HG02852 (cell line): ENCODE results near the gene GLS2.
"Not testable (repeated sequence)": the region's sequence is repeated elsewhere in the genome, so short reads cannot be mapped to it uniquely, and the experiment has no call there.

Source experiments
- ATAC-seq: cut with Tn5 transposase; IDR thresholded peaks from one replicate; pipeline ENCODE4 v1.9.1; 2021; ENCODE audit warnings: mild to moderate bottlenecking, moderate library complexity; ENCODE audit not compliant: unreplicated experiment

GLS2 gene

DNA sequence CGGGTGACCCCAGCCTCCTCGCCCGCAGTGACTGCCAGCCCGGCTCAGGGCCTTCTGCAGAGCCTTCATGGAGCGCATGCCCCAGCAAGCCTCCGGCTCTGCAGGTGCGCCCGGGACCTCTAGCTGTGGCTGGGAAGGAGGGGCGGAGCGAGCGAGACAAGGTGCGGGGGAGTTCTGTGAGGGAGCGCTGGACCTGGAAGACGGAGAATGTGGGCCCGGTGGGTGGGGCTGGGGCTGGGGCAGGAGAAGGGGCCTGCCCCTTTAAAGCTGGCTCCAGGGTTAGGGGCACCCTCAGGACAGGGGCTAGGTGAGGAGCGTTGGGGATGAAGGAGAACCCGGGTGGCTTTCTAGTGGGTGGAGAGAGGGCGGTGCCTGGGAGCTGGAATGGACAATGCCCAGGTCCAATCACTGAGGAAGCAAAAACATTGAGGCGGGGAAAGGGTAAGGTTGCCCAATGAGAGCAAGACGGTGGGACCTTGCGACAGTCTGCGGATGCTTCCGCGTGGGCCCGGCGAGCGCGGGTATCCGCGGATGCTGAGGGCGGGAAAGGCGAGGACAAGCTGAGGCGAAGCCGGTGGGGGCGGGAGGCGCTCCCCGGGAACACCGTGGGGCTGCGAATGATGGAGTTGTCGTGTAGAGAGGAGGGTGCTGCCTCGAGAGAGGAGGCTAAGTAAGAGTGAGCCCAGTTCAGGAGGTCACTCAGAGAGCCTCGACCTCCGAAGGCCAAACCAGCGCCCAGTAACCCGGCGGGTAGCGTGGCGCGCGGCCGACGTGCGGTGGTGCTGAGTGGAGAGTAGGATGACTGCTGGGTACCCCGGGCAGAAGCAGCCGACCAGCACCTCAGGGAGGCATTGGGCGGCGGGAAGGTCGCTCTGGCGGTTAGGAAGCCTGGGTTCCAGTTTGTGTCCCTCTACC lies at the start of gene GLS2:
GLS2 (minus strand) TSS at position 121 of the 915 bp plus-strand sequence; CDS start at position 78, 43 bp downstream.
- ATAC-seq = peak; percentile 90

DNA sequence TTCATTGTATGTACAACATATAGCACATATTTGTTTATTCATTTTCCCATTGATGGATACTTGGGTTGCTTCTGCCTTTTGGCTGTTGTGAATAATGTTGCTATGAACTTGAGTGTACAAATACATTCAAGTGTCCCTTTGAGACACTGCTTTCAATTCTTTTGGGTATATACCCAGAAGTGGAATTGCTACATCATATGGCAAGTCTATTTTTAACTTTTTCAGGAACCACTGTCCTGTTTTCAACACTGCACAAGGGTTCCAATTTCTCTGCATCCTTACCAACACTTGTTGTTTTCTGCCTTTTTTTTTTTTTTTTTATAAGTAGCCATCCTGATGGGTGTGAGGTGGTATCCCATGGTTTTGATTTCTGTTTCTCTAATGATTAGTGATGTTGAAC lies 49.6 kb upstream of the GLS2 start:
- ATAC-seq = no peak

DNA sequence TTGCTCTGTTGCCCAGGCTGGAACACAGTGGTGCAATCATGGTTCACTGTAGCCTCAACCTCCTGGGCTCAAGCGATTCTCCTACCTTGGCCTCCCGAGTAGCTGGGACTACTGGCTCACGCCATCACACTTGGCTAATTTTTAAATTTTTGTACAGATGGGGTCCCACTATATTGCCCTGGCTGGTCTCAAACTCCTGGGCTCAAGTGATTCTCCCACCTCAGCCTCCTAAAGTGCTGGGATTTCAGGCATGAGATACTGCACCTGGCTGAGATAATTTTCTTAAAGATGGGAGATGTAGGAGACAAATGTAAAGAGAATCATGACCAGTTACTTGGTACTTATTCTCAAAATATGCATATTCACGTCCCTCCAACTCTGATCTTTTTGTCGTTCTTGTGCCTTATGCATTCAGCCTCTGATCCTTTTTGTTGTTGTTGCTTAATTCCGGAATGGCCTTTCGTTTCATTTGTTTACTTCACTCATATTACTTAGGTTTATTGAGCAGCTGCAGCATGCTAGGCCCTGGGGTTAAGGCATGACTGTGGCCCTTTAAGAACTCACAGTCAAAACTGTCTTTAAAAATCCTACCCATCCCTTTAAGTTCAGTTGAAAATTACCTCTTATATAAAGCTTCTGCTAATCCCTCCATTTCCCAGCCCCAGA lies 42.6 kb upstream of the GLS2 start:
- no peak for ATAC-seq

DNA sequence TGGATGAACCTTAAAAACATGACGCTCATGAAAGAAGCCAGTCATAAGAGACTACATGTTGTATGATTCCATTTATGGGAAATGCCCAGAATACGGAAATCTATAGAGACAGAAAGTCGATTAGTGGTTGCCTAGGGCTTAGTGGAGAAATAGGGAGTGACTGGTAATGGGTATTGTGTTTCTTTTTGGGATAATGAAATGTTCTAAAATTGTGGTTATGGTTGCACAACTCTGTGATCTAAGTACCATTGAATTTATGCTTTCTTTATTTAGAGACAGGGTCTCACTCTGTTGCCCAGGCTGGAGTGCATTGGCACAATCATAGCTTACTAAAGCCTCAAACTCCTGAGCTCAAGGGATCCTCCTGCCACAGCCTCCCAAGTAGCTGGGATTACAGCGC lies 41.7 kb upstream of the GLS2 start:
- no peak for ATAC-seq

DNA sequence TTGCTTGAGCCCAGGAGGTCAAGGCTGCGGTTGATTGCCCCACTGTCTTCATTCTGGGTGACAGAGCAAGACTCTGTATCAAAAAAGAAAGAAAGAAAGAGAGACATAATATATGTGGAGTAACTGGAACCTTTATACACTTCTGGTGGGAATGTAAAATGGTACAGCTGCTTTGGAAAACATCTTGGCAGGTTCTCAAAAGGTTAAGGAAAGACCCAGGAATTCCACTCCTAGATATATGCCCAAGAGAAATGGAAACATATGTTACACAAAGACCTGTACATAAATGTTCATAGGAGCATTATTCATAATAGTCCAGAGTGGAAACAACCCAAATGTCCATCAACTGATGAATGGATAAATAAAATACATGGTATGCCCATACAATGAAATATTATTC lies 40.9 kb upstream of the GLS2 start:
- no peak for ATAC-seq

DNA sequence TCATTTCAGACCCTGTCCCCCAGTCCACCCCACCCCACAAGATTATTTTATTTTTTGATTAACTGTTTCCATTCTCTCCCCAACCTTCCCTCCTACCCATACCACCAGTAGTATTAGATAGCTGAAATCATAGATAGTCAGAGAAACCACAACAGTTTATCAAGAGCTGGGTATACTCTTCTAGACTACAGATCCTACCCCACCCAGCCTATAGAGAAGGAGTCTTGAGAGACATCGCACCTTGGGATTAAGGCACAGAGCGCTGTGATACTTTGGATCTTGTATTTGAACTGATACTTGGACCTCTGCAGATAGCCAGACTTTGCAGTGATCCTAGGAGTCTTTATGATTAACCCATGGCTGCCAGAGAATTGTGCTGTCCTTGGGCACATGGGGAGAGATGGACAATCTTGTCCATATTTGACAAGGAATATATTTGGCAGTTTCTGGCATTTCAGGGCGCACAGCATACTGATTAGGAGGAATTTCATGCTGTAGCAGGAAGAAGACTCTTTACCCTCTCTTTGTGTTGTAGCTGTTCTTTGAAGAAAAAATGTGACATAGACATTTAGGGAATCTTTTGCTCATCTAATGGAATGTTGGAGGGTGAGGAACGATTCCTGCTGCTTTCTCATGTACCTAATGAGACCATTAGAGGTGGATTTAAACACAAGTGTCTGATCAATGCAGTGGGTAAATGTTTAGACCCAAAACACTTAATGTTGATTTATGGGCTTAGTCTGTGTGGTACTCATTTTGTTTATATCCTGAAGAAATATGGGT lies 34.6 kb upstream of the GLS2 start:
- ATAC-seq = no peak

DNA sequence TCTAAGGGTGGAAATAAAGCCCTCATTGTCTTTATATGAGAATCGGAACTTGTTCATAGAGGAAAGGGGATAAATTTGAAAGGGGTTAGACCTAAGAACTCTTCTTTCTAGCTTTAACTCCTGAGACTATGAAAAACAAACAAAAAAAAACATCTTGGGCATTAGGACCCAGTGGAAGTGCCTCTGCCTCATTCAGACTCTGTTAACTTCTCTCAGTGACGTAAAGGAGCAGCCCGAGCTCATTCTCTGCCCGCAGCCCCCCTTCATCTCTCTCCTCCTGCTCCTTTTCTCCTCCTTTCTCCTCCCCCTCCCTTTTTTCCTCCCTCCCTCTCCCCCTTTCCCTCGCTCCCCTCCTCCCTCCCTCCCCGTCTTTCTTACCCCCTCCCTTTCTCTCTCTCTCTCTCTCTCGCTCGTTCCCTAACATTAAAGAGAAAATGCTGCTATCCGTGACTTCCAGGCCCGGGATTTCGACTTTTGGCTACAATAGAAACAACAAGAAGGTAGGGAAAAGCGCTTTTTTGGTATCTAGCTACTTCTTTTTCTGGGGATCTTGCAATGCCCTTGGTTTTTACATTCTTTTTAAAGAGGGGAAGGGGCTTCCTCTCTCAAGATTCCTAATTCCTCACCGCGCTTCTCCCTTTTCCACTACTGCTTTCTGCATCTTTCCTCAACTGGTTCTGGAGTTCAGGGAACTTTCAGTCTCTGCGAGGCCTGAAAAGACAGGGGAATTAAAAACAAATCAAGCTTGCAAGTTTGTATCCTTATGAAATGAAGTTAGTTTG lies 33.8 kb upstream of the GLS2 start, which contains the start of gene RBMS2:
RBMS2 (plus strand) TSS at position 231 of the 782 bp plus-strand sequence; CDS start at position 435, 204 bp downstream.
- ATAC-seq = no peak

DNA sequence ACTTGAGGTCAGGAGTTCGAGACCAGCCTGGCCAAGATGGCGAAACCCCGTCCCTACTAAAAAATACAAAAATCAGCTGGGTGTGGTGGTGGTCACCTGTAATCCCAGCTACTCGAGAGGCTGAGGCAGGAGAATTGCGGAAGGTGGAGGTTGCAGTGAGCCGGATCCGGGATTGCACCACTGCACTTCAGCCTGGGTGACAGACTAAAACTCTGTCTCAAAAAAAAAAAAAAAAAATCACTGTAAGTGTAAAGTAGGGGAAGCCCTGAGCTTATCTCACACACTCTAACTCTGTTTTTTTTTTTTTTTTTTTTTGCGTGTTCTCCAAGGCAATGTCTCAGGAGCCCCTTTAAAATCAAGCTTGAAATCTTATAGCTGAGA lies 33.2 kb upstream of the GLS2 start:
- ATAC-seq = no peak

DNA sequence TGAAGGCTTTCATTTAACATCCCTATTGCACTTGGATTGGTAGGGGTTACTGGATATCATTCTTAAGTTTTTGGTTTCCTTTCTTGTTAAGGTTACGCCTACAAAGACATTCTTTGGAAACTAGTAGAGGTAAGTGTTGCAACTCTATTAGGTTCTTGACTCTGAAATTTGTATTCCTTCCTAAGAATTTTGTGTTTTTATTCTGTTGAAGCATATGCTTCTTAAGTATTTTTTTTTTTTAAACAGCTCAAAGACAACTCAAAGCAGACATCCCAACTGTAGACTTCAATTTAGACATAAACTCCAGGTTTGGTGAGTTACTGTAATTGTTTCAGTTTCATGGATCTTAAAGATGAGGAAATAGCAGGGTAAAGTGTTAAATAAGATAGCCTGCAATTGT lies 32.5 kb upstream of the GLS2 start:
- ATAC-seq = no peak

DNA sequence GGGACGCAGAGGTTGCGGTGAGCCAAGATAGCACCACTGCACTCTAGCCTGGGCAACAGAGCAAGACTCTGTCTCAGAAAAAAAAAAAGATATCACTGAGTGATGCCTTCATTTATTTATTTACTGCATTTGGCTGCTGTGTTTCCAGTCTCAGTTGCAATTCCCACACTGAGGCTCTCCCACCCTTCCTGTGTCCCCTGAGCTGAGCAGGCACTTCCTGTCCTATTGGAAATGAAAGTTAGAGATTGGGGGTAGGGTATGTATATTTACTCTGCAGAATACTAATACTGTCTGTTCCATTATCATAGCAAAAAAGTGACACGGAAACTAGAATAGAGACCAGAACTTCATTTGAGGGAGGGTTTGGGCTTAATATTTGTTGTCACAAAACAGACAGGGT lies 32.1 kb upstream of the GLS2 start:
- no peak for ATAC-seq

DNA sequence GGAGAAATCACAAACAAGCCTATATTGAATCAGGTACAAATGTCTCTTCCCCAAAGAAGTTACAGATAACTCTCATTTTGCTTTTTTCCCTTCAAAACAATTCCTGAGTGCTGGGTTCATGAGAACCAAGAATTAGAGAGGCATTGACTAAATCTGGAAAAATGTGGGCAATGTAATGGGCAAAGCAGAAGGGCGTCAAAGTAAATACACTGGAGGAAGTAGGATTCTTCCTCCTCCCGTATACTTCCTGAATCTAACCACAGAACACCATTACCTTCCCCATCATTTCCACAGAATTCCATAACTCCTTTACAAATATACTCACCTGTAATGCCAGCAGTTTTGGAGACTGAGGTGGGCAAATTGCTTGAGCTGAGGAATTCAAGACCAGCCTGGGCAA lies 30.6 kb upstream of the GLS2 start:
- ATAC-seq = no peak

DNA sequence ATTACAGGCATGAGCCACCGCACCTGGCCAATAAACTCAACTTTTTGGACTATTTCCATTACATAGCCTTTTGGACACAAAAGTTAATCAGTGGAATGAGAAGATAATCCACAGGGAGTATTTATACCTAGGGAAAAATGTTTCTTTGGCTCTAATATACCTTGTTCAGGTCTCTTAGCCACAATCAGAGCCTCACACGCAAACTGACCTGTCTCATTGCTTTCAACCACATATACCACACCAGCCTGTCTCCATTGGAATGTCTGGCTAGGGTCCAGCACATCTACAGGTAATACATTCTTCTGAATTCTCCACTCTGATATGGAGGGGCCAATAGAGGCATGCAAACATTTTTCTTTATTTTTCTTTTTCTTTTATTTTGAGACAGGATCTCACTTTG lies 29.9 kb upstream of the GLS2 start:
- no peak for ATAC-seq

DNA sequence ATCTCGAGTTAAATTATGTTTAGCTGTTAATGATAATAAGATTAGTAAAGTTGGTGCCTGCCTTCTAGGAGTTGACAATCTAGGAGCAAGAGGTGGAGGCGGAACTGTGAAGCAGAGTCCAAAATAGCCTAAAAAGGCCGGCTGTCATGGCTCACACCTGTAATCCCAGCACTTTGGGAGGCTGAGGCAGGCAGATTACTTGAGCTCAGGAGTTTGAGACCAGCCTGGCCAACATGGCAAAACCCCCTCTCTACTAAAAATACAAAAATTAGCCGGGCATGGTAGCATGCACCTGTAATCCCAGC lies 26.0 kb upstream of the GLS2 start:
- not testable (repeated sequence) for ATAC-seq

DNA sequence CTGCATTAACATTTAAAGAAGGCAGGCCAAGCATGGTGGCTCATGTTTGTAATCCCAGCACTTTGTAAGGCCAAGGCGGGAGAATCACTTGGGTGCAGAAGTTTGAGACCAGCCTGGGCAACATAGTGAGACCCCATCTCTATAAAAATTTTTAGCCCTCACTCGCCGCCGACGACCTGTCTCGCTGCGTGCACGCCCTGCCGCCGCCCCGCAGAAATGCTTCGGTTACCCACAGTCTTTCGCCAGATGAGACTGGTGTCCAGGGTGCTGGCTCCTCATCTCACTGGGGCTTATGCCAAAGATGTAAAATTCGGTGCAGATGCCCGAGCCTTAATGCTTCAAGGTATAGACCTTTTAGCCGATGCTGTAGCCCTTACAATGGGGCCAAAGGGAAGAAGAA lies 22.8 kb upstream of the GLS2 start:
- ATAC-seq = no peak

DNA sequence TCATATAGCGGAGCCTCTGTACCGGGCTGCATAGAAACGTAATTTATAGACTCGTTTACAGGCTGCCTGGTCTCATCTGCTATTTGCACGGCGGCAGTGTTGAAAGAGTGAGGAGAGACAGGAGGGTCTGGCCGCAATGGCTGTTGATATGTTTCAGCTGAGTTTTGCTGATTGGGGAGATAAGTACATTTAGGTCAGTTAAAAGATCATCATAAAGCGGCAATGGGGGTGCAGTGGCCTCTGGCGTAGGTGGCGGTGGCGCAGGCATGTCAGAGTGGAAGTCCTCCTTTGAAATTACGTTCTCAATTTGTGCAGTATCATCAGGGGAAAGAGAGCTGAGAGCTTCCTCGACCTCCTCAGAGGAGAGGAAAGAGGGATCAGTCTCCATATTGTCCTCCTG lies 11.9 kb upstream of the GLS2 start:
- ATAC-seq = not testable (repeated sequence)

DNA sequence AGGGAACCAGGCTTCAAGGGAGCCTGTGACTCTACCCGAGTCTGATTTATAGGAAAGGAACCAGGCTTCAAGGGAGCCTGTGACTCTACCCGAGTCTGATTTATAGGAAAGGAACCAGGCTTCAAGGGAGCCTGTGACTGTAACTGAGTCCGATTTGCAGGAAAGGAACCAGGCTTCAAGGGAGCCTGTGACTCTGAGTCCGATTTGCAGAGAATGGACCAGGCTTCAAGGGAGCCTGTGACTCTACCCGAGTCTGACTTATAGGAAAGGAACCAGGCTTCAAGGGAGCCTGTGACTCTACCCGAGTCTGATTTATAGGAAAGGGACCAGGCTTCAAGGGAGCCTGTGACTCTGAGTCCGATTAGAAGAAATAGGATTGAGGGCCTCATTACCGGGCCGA lies 11.5 kb upstream of the GLS2 start:
- ATAC-seq = not testable (repeated sequence)

DNA sequence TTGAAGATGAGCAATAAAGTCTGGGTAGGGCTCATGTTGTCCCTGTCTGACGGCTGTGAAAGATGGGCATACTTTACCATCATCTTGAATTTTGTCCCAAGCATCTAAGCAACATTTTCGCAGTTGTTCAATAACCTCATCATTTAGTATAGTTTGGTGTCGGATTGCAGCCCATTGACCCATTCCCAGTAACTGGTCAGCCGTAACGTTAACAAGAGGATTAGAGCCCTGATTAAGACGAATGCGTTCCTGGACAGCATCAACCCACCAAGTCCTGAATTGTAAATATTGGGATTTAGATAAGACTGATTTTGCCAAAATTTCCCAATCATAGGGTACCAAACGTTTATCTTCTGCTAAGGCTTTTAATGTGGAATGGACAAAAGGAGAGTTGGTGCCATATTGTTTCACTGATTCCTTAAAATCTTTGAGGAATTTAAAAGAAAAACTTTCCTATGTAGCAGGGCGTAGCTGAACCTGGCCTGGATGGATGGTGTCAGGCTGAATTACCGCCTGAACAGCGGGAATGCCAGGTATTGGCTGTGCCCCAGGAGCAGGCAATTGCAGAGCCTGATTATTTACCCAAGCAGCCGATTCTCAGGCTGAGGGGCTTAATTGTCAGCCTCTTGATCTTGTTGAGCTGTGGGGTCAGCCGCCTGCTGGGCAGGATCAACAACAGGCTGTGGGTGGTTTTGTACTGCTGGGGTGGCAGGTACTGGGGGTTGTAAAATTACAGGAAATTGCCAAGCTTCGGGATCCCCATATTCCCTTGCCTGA lies 10.4 kb upstream of the GLS2 start:
- ATAC-seq = not testable (repeated sequence)

DNA sequence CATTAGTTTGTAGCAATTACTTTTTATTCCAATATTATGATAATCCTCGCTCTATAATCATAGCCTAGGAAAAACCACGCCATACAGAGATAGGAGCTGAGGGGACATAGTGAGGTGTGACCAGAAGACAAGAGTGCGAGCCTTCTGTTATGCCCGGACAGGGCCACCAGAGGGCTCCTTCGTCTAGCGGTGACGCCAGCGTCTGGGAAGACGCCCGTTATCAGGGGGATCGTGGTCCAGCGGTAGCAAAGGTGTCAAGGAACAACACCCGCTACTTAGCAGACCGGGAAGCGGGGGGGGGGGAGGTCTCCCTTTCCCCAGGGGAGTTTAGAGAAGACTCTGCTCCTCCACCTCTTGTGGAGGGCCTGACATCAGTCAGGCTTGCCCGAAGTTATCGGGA lies 8.7 kb upstream of the GLS2 start:
- not testable (repeated sequence) for ATAC-seq

DNA sequence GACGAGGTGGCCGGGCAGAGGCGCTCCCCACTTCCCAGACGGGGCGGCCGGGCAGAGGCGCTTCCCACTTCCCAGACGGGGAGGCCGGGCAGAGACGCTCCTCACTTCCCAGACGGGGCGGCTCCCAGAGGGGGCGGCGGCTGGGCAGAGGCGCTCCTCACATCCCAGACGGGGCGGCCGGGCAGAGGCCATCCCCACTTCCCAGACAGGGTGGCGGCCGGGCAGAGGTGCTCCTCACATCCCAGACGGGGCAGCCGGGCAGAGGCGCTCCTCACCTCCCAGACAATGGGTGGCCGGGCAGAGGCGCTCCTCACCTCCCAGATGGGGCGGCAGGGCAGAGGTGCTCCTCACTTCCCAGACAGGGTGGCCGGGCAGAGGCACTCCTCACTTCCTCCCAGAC lies 6.5 kb upstream of the GLS2 start:
- not testable (repeated sequence) for ATAC-seq

DNA sequence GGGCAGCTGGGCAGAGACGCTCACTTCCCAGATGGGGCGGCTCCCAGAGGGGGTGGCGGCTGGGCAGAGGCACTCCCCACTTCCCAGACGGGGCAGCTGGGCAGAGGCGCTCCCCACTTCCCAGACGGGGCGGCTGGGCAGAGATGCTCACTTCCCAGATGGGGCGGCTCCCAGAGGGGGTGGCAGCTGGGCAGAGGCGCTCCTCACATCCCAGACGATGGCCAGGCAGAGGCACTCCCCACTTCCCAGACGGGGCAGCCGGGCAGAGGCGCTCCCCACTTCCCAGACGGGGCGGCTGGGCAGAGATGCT lies 6.1 kb upstream of the GLS2 start:
- ATAC-seq = not testable (repeated sequence)
